ENCODE data around the gene PPFIA1. TPM values are rescaled to one million over a fixed set of nuclear protein-coding genes. Genes with fewer than 3 reads are reported as not detected.

PPFIA1 gene
- total RNA-seq, 4 donors from 2014 or later: 43.7 to 82.8 (median 69.3) TPM

- Histone ChIP-seq H3K4me3 (no peak overlapping the region), H3K36me3 (peaks cover 0 to 90% (median 14%) of the 10 kb centered on the region in 3 donors), H3K9me3 (no peaks in the 10 kb centered on the region), H3K27ac (no peak overlapping the region), H3K4me1 (peaks cover 0 to 23% (median 4%) of the 10 kb centered on the region in 4 donors), H3K27me3 (no peaks in the 10 kb centered on the region)
- TF ChIP-seq EP300 (IDR thresholded peaks at IDR 0.05) (no peak), POLR2A (IDR thresholded peaks at IDR 0.05) (no peak), CTCF (IDR thresholded peaks at IDR 0.05) (no peak)
- 75 to 83% methylated on average over 16 of the region's 16 CpGs for WGBS, 2 donors
- DNase-seq (ENCODE audit: low spot score in 2 of 2): no peak
Observed at GRCh38 chr11:70432065-70432464, 161.6 kb downstream of the PPFIA1 start.

GRCh38 chr11:70432580-70432979, 162.1 kb downstream of the PPFIA1 start:
- WGBS, 2 donors: 80 to 81% methylated on average over 15 of the region's 15 CpGs
- Histone ChIP-seq H3K27me3 (no peaks in the 10 kb centered on the region), H3K4me1 (peaks cover 0 to 20% (median 2%) of the 10 kb centered on the region in 4 donors), H3K27ac (no peak overlapping the region), H3K9me3 (no peaks in the 10 kb centered on the region), H3K4me3 (no peak overlapping the region), H3K36me3 (peaks cover 0 to 90% (median 14%) of the 10 kb centered on the region in 3 donors)
- DNase-seq (ENCODE audit: low spot score in 2 of 2): no peak
- TF ChIP-seq EP300 (IDR thresholded peaks at IDR 0.05) (no peak), CTCF (IDR thresholded peaks at IDR 0.05) (no peak), POLR2A (IDR thresholded peaks at IDR 0.05) (no peak)

- no peaks in the 10 kb centered on the region for H3K27me3 ChIP-seq
- H3K9me3 ChIP-seq: no peaks in the 10 kb centered on the region
- no peak overlapping the region for H3K27ac ChIP-seq
- WGBS, 2 donors: 91 to 100% methylated on average over 1 to 15 of the region's 20 CpGs
- TF ChIP-seq EP300 (IDR thresholded peaks at IDR 0.05): no peak
- no peak for TF ChIP-seq CTCF (IDR thresholded peaks at IDR 0.05)
- H3K4me3 ChIP-seq: no peak overlapping the region
- H3K36me3 ChIP-seq: peaks cover 0 to 95% (median 14%) of the 10 kb centered on the region in 3 donors
- peaks cover 0 to 15% (median 1%) of the 10 kb centered on the region in 4 donors for H3K4me1 ChIP-seq
- no peak for DNase-seq (ENCODE audit: low spot score in 2 of 2)
Observed at GRCh38 chr11:70433038-70433437, 162.5 kb downstream of the PPFIA1 start.

GRCh38 chr11:70433526-70433925, 163.0 kb downstream of the PPFIA1 start:
- no peak overlapping the region for H3K4me3 ChIP-seq
- peaks cover 0 to 11% (median 0%) of the 10 kb centered on the region in 4 donors for H3K4me1 ChIP-seq
- H3K27me3 ChIP-seq: no peaks in the 10 kb centered on the region
- H3K36me3 ChIP-seq: peaks cover 0 to 98% (median 14%) of the 10 kb centered on the region in 3 donors
- TF ChIP-seq EP300 (IDR thresholded peaks at IDR 0.05) (no peak), CTCF (IDR thresholded peaks at IDR 0.05) (no peak), POLR2A (IDR thresholded peaks at IDR 0.05) (no peak)
- 88 to 91% methylated on average over 13 of the region's 13 CpGs for WGBS, 2 donors
- no peak overlapping the region for H3K27ac ChIP-seq
- H3K9me3 ChIP-seq: no peaks in the 10 kb centered on the region
- no peak for DNase-seq (ENCODE audit: low spot score in 2 of 2)

Small RNAs within 50 kb of the gene (small RNA-seq; reads per million reads assigned to genes)
- gene MIR548K: 1.5 reads per million, percentile 46 among the genes with 10 or more reads in this experiment

Other genes with a start within 250 kb of the PPFIA1 start
- 1 to 10 TPM; 1.7 to 6.3 (median 4.1) TPM for gene ANO1, start 192.4 kb upstream of the PPFIA1 start, total RNA-seq
- gene FADD, start 67.4 kb upstream of the PPFIA1 start, total RNA-seq: 10 to 100 TPM; 23.9 to 34.5 (median 25.1) TPM
- gene CTTN, start 127.8 kb downstream of the PPFIA1 start, total RNA-seq: 100 to 1,000 TPM; 253 to 417 (median 342) TPM